Smooth muscle cell (in vitro differentiated cells): Measurements from ENCODE around the gene SMIM44. TPM values are rescaled to one million over a fixed set of nuclear protein-coding genes. Genes with fewer than 3 reads are reported as not detected.

ENCODE experiments used
- DNase-seq: peaks from one replicate; lab custom pipeline; 2025; ENCODE audit not compliant: unreplicated experiment; lab: John Stamatoyannopoulos, UW
- H2AFZ ChIP-seq: fragments of 200-600 bp; sonication (generic); 2 replicates; pipeline ENCODE4 v1.6.0; 2016; ENCODE audit warnings: antibody characterized with exemption, low read depth, mild to moderate bottlenecking
- H3F3A ChIP-seq: fragments of 200-600 bp; sonication (generic); 2 replicates; pipeline ENCODE4 v1.6.0; 2017; ENCODE audit warnings: antibody characterized with exemption, low read depth
- H3K27ac ChIP-seq: fragments of 200-600 bp; sonication (generic); 2 replicates; pipeline ENCODE4 v1.5.1; 2016; ENCODE audit warnings: low read depth, mild to moderate bottlenecking
- H3K27me3 ChIP-seq: fragments of 200-600 bp; sonication (generic); 2 replicates; pipeline ENCODE4 v1.6.1; 2016; ENCODE audit warnings: low read depth, mild to moderate bottlenecking
- H3K36me3 ChIP-seq: fragments of 200-600 bp; sonication (generic); 2 replicates; pipeline ENCODE4 v1.5.1; 2016; ENCODE audit warnings: low read depth
- H3K4me1 ChIP-seq: fragments of 200-600 bp; sonication (generic); 2 replicates; pipeline ENCODE4 v1.5.1; 2016; ENCODE audit warnings: low read depth
- H3K4me2 ChIP-seq: fragments of 200-600 bp; sonication (generic); 2 replicates; pipeline ENCODE4 v1.6.0; 2016; ENCODE audit warnings: mild to moderate bottlenecking
- H3K4me3 ChIP-seq: fragments of 200-600 bp; sonication (generic); 2 replicates; pipeline ENCODE4 v1.5.1; 2016; ENCODE audit warnings: mild to moderate bottlenecking
- H3K79me2 ChIP-seq: fragments of 200-600 bp; sonication (generic); 2 replicates; pipeline ENCODE4 v1.6.0; 2016; ENCODE audit warnings: low read depth, mild to moderate bottlenecking
- H3K9ac ChIP-seq: fragments of 200-600 bp; sonication (generic); 2 replicates; pipeline ENCODE4 v1.6.0; 2016; ENCODE audit warnings: low read depth
- H3K9me3 ChIP-seq: fragments of 200-600 bp; sonication (generic); replicated peaks from 2 replicates; pipeline ENCODE4 v1.5.1; 2016; ENCODE audit warnings: low read depth
- H4K20me1 ChIP-seq: fragments of 200-600 bp; sonication (generic); 2 replicates; pipeline ENCODE4 v1.6.0; 2016; ENCODE audit warnings: low read depth
- CTCF ChIP-seq: fragments of 200-600 bp; sonication (generic); IDR thresholded peaks from 2 replicates; pipeline ENCODE4 v1.5.1; 2017; ENCODE audit warnings: borderline replicate concordance, mild to moderate bottlenecking, antibody characterized with exemption; ENCODE audit not compliant: insufficient read depth, poor library complexity, severe bottlenecking
- WGBS: methylation state at CpG from one replicate; pipeline ENCODE4 v1.1.7; 2016; ENCODE audit warnings: low lambda C conversion rate; 5-methylcytosine and 5-hydroxymethylcytosine counted together
- polyA plus RNA-seq: library from polyadenylated mRNA; unstranded; fragments of >200 nt; fragmentation: Nextera tagmentation; extraction: Ambion mirVana; gene quantifications from 2 replicates; pipeline ENCODE4 v1.2.1, GENCODE V29; 2016
- total RNA-seq: library from RNA; depleted of rRNA; stranded (reverse); fragments of >200 nt; gene quantifications from 2 replicates; pipeline ENCODE4 v1.2.3, GENCODE V29; 2014

Gene SMIM44
- total and polyA plus RNA-seq, 2 experiments from 2014 or later = not detected

- Histone ChIP-seq H3K36me3 (no peaks in the 10 kb centered on the region), H3K9me3 (no peaks in the 10 kb centered on the region), H4K20me1 (peaks cover 7% of the 10 kb centered on the region), H3K27ac (peak overlapping the region; percentile 61), H3K27me3 (no peaks in the 10 kb centered on the region), H3K4me3 (no peak overlapping the region), H3K4me2 (no peak overlapping the region), H3K4me1 (peaks cover 8% of the 10 kb centered on the region), H3F3A (no peaks in the 10 kb centered on the region), H3K9ac (no peak overlapping the region), H2AFZ (no peak overlapping the region), H3K79me2 (no peaks in the 10 kb centered on the region)
- no peak for TF ChIP-seq CTCF
- no peak for DNase-seq
- WGBS = 94% methylated on average over 15 of the region's 15 CpGs
These were observed 40.7 kb downstream of the SMIM44 start for GRCh38 chr19:3442487-3443071.

- H3K79me2 ChIP-seq = no peaks in the 10 kb centered on the region
These were observed 41.3 kb downstream of the SMIM44 start for GRCh38 chr19:3441986-3442329.

GRCh38 chr19:3441089-3441985, 41.9 kb downstream of the SMIM44 start:
- Histone ChIP-seq H3K4me1 (peaks cover 8% of the 10 kb centered on the region), H3K4me2 (peak overlapping the region; percentile 8), H3K9ac (peak overlapping the region; percentile 7), H3F3A (no peaks in the 10 kb centered on the region), H3K79me2 (no peaks in the 10 kb centered on the region), H4K20me1 (peaks cover 7% of the 10 kb centered on the region), H3K27me3 (no peaks in the 10 kb centered on the region), H3K9me3 (no peaks in the 10 kb centered on the region), H3K27ac (peak overlapping the region; percentile 61), H2AFZ (no peak overlapping the region), H3K36me3 (no peaks in the 10 kb centered on the region), H3K4me3 (no peak overlapping the region)
- WGBS = 80% methylated on average over 19 of the region's 25 CpGs
- DNase-seq = no peak
- TF ChIP-seq CTCF = no peak

More at GRCh38 chr19:3441986-3442329, 41.3 kb downstream of the SMIM44 start:
- Histone ChIP-seq H3K27ac (peak overlapping the region; percentile 61), H3K27me3 (no peaks in the 10 kb centered on the region), H3F3A (no peaks in the 10 kb centered on the region), H3K4me2 (peak overlapping the region; percentile 8), H3K4me3 (no peak overlapping the region), H3K9ac (peak overlapping the region; percentile 7), H3K9me3 (no peaks in the 10 kb centered on the region), H3K36me3 (no peaks in the 10 kb centered on the region), H3K4me1 (peaks cover 8% of the 10 kb centered on the region), H4K20me1 (peaks cover 7% of the 10 kb centered on the region), H2AFZ (no peak overlapping the region)
- no peak for DNase-seq
- TF ChIP-seq CTCF = no peak
- WGBS = 55% methylated on average over 14 of the region's 14 CpGs

- Histone ChIP-seq H3K27ac (no peak overlapping the region), H3K36me3 (no peaks in the 10 kb centered on the region), H3K9me3 (no peaks in the 10 kb centered on the region), H3K79me2 (no peaks in the 10 kb centered on the region), H3K4me1 (peaks cover 8% of the 10 kb centered on the region), H3K27me3 (no peaks in the 10 kb centered on the region), H2AFZ (no peak overlapping the region), H3K4me3 (no peak overlapping the region), H4K20me1 (peaks cover 7% of the 10 kb centered on the region), H3K9ac (no peak overlapping the region), H3F3A (no peaks in the 10 kb centered on the region), H3K4me2 (no peak overlapping the region)
- peak; percentile 23 for TF ChIP-seq CTCF
- DNase-seq = no peak
- WGBS = 58% methylated on average over 13 of the region's 13 CpGs
These were observed 43.2 kb downstream of the SMIM44 start for GRCh38 chr19:3440082-3440481.
